ENCODE measurements around the gene OR10J5.

OR10J5 gene, protein sequence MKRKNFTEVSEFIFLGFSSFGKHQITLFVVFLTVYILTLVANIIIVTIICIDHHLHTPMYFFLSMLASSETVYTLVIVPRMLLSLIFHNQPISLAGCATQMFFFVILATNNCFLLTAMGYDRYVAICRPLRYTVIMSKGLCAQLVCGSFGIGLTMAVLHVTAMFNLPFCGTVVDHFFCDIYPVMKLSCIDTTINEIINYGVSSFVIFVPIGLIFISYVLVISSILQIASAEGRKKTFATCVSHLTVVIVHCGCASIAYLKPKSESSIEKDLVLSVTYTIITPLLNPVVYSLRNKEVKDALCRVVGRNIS

DNA sequence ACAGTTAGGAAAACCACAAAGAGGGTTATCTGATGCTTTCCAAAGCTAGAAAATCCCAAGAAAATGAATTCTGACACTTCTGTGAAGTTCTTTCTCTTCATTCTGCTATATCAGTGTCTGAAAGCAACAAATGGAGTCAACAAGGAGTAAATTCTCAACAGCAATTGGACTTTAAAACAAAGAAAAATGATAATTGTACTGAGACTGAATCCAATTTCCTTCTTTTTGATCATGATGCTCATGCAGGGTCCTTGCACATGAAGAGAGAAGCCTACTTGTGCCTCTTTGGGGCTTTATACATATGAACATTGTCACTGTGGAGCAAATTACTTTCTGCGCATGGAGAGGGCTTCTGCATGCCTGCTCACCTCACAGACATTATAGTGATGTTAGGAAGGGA, at the start of gene OR10J5:
Gene OR10J5, minus strand, starts transcription at position 101 of the 400 bp plus-strand sequence. Its CDS starts 0 bp downstream, at position 101.
- no peak for DNase-seq (ENCODE audit: low read depth, low spot score)
- Histone ChIP-seq H3K9ac (ENCODE audit: insufficient read length) (no peak within 1 kb of the TSS), H3K36me3 (ENCODE audit: insufficient read depth, low read length) (no peaks in the 10 kb centered on the region), H3K27ac (no peak within 1 kb of the TSS), H3K9me3 (ENCODE audit: low read depth, low read length) (no peaks in the 10 kb centered on the region), H3K4me3 (no peak within 1 kb of the TSS)
- TF ChIP-seq EZH2 (IDR thresholded peaks at IDR 0.05): no peak
- no peak for TF ChIP-seq FOXP2 (optimal IDR thresholded peaks at IDR 0.05; ENCODE audit: control extremely low read depth, extremely low read length, insufficient read depth)
- TF ChIP-seq POLR2AphosphoS5 (IDR thresholded peaks at IDR 0.05; ENCODE audit: borderline replicate concordance, low read depth, low read length): no peak

DNA sequence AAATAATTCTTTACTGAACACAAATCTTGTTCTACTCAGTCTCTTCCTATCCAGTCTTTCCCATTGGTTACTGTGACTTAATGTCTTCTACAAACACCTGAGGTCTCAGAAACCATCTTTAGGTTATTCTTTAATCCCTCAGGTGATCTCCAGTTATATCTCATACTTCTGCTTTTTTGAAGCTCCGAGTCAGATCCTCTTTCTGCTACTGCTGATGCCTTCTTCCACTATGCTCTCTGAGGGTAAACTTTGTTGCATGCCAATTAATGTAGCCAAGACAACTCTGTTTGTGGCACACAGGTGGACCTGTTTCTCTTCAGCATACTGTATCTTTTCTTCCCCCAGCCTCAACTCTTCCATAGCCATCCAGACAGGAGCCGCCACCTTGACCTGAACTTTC, 48.7 kb upstream of the OR10J5 start:
- Histone ChIP-seq H3K9me3 (ENCODE audit: low read depth, low read length) (no peaks in the 10 kb centered on the region), H3K4me3 (no peak overlapping the region), H3K9ac (ENCODE audit: insufficient read length) (no peak overlapping the region), H3K36me3 (ENCODE audit: insufficient read depth, low read length) (no peaks in the 10 kb centered on the region), H3K27ac (no peak overlapping the region)
- TF ChIP-seq POLR2AphosphoS5 (IDR thresholded peaks at IDR 0.05; ENCODE audit: borderline replicate concordance, low read depth, low read length): no peak
- DNase-seq (ENCODE audit: low read depth, low spot score): no peak

DNA sequence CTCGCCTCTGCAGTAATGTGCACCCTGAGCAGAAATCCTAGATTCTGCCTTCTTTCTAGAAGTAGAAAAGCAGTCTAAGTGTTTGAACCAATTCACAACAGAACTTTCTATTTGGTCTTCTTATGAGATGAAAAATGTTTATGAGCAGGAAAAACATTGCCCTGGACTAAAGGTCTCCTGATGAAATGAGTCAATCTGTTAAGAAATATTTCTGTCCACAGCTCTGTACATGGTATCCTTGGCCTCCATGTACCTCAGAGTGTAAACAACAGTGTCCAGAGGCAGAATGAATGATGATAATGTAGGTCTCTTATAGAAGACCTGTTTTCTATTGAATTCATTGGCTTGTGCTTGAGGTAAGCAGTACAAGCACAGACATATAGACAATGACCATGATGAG, 45.6 kb upstream of the OR10J5 start:
- no peak overlapping the region for H3K9ac ChIP-seq (ENCODE audit: insufficient read length)
- H3K4me3 ChIP-seq: no peak overlapping the region
- no peaks in the 10 kb centered on the region for H3K9me3 ChIP-seq (ENCODE audit: low read depth, low read length)
- no peak for DNase-seq (ENCODE audit: low read depth, low spot score)
- TF ChIP-seq FOXP2 (optimal IDR thresholded peaks at IDR 0.05; ENCODE audit: control extremely low read depth, extremely low read length, insufficient read depth) (no peak), POLR2AphosphoS5 (IDR thresholded peaks at IDR 0.05; ENCODE audit: borderline replicate concordance, low read depth, low read length) (no peak), EZH2 (IDR thresholded peaks at IDR 0.05) (no peak)
- no peak overlapping the region for H3K27ac ChIP-seq
- H3K36me3 ChIP-seq (ENCODE audit: insufficient read depth, low read length): no peaks in the 10 kb centered on the region

DNA sequence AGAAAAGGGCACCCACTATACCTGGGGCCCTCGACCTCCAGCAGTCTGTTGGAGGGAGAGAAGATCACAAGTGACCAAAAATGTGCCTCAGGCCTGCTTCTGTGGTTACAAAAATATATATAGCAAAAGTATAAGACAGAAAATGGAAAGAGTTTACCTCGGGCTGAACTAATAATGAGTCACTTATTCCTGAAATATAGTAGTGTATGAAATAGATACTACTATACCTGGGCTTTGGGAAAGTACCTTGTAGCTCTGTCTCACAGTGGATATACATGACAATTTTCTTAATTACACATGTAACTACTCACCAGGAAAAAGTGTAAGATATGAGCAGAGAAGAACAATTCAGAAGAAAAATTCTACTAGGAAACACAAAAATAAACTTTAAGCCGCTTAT, 44.5 kb upstream of the OR10J5 start:
- no peak for DNase-seq (ENCODE audit: low read depth, low spot score)
- no peak overlapping the region for H3K9ac ChIP-seq (ENCODE audit: insufficient read length)
- TF ChIP-seq FOXP2 (optimal IDR thresholded peaks at IDR 0.05; ENCODE audit: control extremely low read depth, extremely low read length, insufficient read depth) (no peak), POLR2AphosphoS5 (IDR thresholded peaks at IDR 0.05; ENCODE audit: borderline replicate concordance, low read depth, low read length) (no peak), EZH2 (IDR thresholded peaks at IDR 0.05) (no peak)

DNA sequence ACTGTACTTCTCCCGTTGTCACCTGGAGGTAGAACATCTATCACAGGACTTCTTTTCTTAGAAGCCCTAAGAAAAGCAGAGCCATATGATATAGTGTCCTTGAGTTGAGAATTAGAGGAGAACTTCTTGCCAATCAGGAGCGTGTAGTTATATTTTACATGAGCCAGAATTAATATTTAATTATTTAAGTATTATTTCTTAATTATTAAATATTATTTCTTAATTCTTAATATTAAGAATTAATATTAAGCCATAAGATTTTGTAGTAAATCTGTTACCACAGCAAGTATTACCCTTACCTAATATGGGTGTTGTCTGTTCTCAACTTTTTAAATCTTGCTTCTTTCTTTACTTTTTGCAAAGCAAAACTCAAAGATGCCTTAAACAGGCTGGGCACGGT, 41.6 kb upstream of the OR10J5 start:
- no peaks in the 10 kb centered on the region for H3K9me3 ChIP-seq (ENCODE audit: low read depth, low read length)
- no peak overlapping the region for H3K4me3 ChIP-seq
- H3K27ac ChIP-seq: no peak overlapping the region

More for the DNA sequence above, 44.5 kb upstream of the OR10J5 start:
- Histone ChIP-seq H3K36me3 (ENCODE audit: insufficient read depth, low read length) (no peaks in the 10 kb centered on the region), H3K27ac (no peak overlapping the region), H3K4me3 (no peak overlapping the region), H3K9me3 (ENCODE audit: low read depth, low read length) (no peaks in the 10 kb centered on the region)

DNA sequence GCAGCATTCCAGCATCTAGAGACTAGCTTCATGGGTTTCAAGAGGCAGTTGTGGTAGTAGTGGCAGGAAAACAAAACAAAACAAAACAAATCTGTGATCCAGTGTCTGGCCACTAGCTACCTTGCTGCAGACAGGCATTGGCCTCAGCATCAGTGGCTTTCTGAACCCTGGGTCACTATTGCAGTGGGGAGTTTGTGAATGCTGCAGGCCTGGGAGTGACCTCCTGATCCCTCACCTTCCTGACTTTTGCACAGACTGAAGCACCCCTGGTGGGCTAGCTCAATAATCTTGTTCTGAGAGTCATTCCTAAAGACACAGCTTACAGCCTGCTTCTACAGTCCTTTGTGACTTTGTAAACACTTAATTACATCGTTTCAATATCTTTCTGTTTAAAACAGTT, 26.9 kb upstream of the OR10J5 start:
- no peak for TF ChIP-seq EZH2 (IDR thresholded peaks at IDR 0.05)
- TF ChIP-seq POLR2AphosphoS5 (IDR thresholded peaks at IDR 0.05; ENCODE audit: borderline replicate concordance, low read depth, low read length): no peak
- no peak for TF ChIP-seq FOXP2 (optimal IDR thresholded peaks at IDR 0.05; ENCODE audit: control extremely low read depth, extremely low read length, insufficient read depth)
- DNase-seq (ENCODE audit: low read depth, low spot score): no peak

More for the DNA sequence above, 41.6 kb upstream of the OR10J5 start:
- Histone ChIP-seq H3K9ac (ENCODE audit: insufficient read length) (no peak overlapping the region), H3K36me3 (ENCODE audit: insufficient read depth, low read length) (no peaks in the 10 kb centered on the region)
- DNase-seq (ENCODE audit: low read depth, low spot score): no peak
- TF ChIP-seq EZH2 (IDR thresholded peaks at IDR 0.05) (no peak), FOXP2 (optimal IDR thresholded peaks at IDR 0.05; ENCODE audit: control extremely low read depth, extremely low read length, insufficient read depth) (no peak), POLR2AphosphoS5 (IDR thresholded peaks at IDR 0.05; ENCODE audit: borderline replicate concordance, low read depth, low read length) (no peak)

DNA sequence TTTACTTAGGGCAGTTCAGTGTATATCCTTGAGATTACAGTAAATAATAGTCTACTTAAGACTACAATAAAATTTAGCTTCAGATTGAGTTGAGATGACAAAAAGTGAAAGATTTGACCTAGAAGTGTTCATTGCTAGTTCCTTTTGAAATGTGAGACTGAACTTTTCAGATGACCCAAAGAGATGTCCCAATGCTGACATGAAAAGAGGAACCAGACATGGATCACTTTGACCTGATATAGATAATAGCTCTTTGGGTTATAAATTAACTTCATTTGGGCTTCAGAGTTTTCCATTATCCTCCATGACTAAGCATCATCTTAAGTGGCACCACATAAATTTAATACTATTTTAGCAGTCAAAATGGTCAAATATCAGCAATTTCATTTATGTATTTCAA, 25.7 kb upstream of the OR10J5 start:
- no peaks in the 10 kb centered on the region for H3K36me3 ChIP-seq (ENCODE audit: insufficient read depth, low read length)
- TF ChIP-seq FOXP2 (optimal IDR thresholded peaks at IDR 0.05; ENCODE audit: control extremely low read depth, extremely low read length, insufficient read depth): no peak
- no peak overlapping the region for H3K4me3 ChIP-seq
- DNase-seq (ENCODE audit: low read depth, low spot score): no peak
- no peak overlapping the region for H3K9ac ChIP-seq (ENCODE audit: insufficient read length)
- H3K9me3 ChIP-seq (ENCODE audit: low read depth, low read length): no peaks in the 10 kb centered on the region
- no peak overlapping the region for H3K27ac ChIP-seq

More for the DNA sequence above, 26.9 kb upstream of the OR10J5 start:
- H3K9ac ChIP-seq (ENCODE audit: insufficient read length): no peak overlapping the region
- no peak overlapping the region for H3K27ac ChIP-seq
- no peaks in the 10 kb centered on the region for H3K36me3 ChIP-seq (ENCODE audit: insufficient read depth, low read length)
- H3K9me3 ChIP-seq (ENCODE audit: low read depth, low read length): no peaks in the 10 kb centered on the region
- no peak overlapping the region for H3K4me3 ChIP-seq

DNA sequence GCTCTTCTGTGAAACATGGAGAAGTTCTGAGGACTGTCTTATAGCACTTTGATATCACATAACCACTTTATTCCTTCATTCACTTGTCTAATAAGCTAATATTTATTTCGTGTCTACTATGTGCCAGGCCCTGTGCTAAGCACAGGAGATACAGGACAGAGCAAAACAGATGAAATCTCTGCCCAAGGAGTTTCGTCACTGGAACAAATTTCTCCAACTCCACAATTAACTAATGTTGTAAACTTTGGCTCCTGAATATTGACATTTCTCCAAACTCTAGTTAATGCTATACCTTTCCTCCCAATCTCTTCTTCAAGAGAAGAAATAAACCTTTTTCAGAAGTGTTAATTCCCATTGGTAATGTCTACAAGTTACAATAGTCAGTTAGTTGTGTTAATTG, 24.8 kb upstream of the OR10J5 start:
- no peak overlapping the region for H3K27ac ChIP-seq
- DNase-seq (ENCODE audit: low read depth, low spot score): no peak
- no peaks in the 10 kb centered on the region for H3K36me3 ChIP-seq (ENCODE audit: insufficient read depth, low read length)
- no peak overlapping the region for H3K9ac ChIP-seq (ENCODE audit: insufficient read length)
- no peak overlapping the region for H3K4me3 ChIP-seq
- no peak for TF ChIP-seq FOXP2 (optimal IDR thresholded peaks at IDR 0.05; ENCODE audit: control extremely low read depth, extremely low read length, insufficient read depth)
- TF ChIP-seq POLR2AphosphoS5 (IDR thresholded peaks at IDR 0.05; ENCODE audit: borderline replicate concordance, low read depth, low read length): no peak
- no peaks in the 10 kb centered on the region for H3K9me3 ChIP-seq (ENCODE audit: low read depth, low read length)

DNA sequence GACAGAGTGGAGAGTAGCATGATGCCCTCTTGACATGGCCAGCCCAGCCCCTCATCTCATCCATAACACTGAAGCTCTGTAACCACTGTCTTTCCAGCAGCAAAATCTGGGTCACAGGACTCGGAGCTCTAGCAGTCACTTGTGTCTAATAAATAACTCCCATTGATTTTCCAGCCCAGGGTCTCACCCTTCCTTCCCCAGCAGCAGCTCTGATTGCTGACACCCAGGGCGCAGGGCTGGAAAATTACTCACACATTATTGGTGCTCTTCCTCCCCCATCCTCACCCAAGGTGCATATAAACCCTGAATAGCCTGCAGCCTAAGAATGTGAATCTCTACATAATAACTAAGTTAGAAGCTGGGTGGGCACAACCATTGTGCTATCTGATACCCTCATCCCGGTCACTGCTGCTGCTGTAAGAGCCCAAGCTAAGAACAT, 21.1 kb upstream of the OR10J5 start:
- DNase-seq (ENCODE audit: low read depth, low spot score): no peak
- no peak for TF ChIP-seq FOXP2 (optimal IDR thresholded peaks at IDR 0.05; ENCODE audit: control extremely low read depth, extremely low read length, insufficient read depth)
- TF ChIP-seq POLR2AphosphoS5 (IDR thresholded peaks at IDR 0.05; ENCODE audit: borderline replicate concordance, low read depth, low read length): no peak
- no peak for TF ChIP-seq EZH2 (IDR thresholded peaks at IDR 0.05)
- Histone ChIP-seq H3K36me3 (ENCODE audit: insufficient read depth, low read length) (no peaks in the 10 kb centered on the region), H3K9ac (ENCODE audit: insufficient read length) (no peak overlapping the region), H3K9me3 (ENCODE audit: low read depth, low read length) (no peaks in the 10 kb centered on the region), H3K4me3 (no peak overlapping the region), H3K27ac (no peak overlapping the region)
